HEK293T (cell line): ENCODE measurements around the gene SBNO2.

Experiments
- ARNT ChIP-seq: fragments of 450-650 bp; IDR thresholded peaks from 2 replicates; pipeline ENCODE4 v1.6.1; 2017; ENCODE audit warnings: mild to moderate bottlenecking
- BHLHE40 ChIP-seq: fragments of 450-650 bp; IDR thresholded peaks from 2 replicates; pipeline ENCODE4 v1.6.1; 2016; ENCODE audit warnings: mild to moderate bottlenecking, moderate library complexity, borderline replicate concordance
- FOXK2 ChIP-seq: fragments of 450-650 bp; IDR thresholded peaks from 2 replicates; pipeline ENCODE4 v1.6.1; 2016; ENCODE audit warnings: mild to moderate bottlenecking
- FOXM1 ChIP-seq: fragments of 450-650 bp; IDR thresholded peaks from 2 replicates; pipeline ENCODE4 v1.6.1; 2017; ENCODE audit warnings: mild to moderate bottlenecking, borderline replicate concordance
- NFRKB ChIP-seq: fragments of 450-650 bp; IDR thresholded peaks from 2 replicates; pipeline ENCODE4 v1.6.1; 2016; ENCODE audit warnings: mild to moderate bottlenecking, moderate library complexity
- SP1 ChIP-seq: fragments of 450-650 bp; IDR thresholded peaks from 2 replicates; pipeline ENCODE4 v1.6.1; 2017
- SUZ12 ChIP-seq: fragments of 450-650 bp; IDR thresholded peaks from 2 replicates; pipeline ENCODE4 v1.6.1; 2016; ENCODE audit warnings: mild to moderate bottlenecking
- TARDBP ChIP-seq: fragments of 450-650 bp; IDR thresholded peaks from 2 replicates; pipeline ENCODE4 v1.6.1; 2016

- TF ChIP-seq FOXM1 (no peak), SUZ12 (no peak), SP1 (no peak), BHLHE40 (no peak), TARDBP (no peak), FOXK2 (no peak), ARNT (no peak), NFRKB (no peak)
Measured at GRCh38 chr19:1115646-1116420, 58.2 kb downstream of the SBNO2 start.
